ENCODE results near the gene PRDM2.

Gene PRDM2

DNA sequence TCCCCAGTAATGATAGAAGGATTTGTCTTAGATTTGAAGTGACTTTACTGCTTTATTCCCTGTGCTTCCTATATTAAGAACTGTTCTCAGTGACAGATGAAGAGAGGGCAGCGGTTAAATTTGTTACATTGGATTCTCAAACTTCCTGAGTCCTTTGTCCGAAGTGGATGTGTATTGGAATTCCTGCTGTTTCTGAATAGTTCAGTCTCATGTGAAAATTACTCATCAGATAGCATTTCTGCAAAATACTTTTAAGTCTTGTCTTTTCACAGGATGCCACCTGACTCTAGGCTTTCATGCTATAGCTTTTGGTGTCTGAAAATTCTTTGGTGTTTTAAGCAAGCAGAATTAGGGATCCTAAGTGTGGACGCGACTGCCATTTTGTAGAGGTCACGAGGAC lies 83.6 kb downstream of the PRDM2 start:
- TF ChIP-seq, protein P1, sequence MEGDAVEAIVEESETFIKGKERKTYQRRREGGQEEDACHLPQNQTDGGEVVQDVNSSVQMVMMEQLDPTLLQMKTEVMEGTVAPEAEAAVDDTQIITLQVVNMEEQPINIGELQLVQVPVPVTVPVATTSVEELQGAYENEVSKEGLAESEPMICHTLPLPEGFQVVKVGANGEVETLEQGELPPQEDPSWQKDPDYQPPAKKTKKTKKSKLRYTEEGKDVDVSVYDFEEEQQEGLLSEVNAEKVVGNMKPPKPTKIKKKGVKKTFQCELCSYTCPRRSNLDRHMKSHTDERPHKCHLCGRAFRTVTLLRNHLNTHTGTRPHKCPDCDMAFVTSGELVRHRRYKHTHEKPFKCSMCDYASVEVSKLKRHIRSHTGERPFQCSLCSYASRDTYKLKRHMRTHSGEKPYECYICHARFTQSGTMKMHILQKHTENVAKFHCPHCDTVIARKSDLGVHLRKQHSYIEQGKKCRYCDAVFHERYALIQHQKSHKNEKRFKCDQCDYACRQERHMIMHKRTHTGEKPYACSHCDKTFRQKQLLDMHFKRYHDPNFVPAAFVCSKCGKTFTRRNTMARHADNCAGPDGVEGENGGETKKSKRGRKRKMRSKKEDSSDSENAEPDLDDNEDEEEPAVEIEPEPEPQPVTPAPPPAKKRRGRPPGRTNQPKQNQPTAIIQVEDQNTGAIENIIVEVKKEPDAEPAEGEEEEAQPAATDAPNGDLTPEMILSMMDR (IDR thresholded peaks at IDR 0.05; ENCODE audit: insufficient read depth, low read length, poor library complexity, severe bottlenecking): no peak
- no peak for TF ChIP-seq EZH2phosphoT487 (conservative IDR thresholded peaks at IDR 0.05; ENCODE audit: low read length)
- Histone ChIP-seq H3K36me3 (ENCODE audit: low read length) (peaks cover 50% of the 10 kb centered on the region), H3K9ac (ENCODE audit: low read length) (no peak overlapping the region), H3K4me3 (ENCODE audit: insufficient read depth, low read length, poor library complexity, severe bottlenecking) (no peak overlapping the region), H3F3A (ENCODE audit: insufficient read depth) (no peaks in the 10 kb centered on the region; the same call in 1 of the 2 replicates), H3K27ac (ENCODE audit: low read depth, low read length) (no peak overlapping the region), H3K27me3 (ENCODE audit: low read length) (no peaks in the 10 kb centered on the region), H3K79me2 (ENCODE audit: insufficient read depth, low read length) (peaks cover 89% of the 10 kb centered on the region), H3K9me3 (ENCODE audit: insufficient read depth, low read length) (no peaks in the 10 kb centered on the region), H2AFZ (ENCODE audit: low read depth, low read length, severe bottlenecking) (no peak overlapping the region), H3K4me2 (ENCODE audit: low read depth, low read length, poor library complexity, severe bottlenecking) (no peak overlapping the region), H4K20me1 (ENCODE audit: low read depth, low read length) (peaks cover 40% of the 10 kb centered on the region; the same call in 1 of the 2 replicates), H3K9me2 (replicated peaks; ENCODE audit: insufficient read depth, low read length) (no peaks in the 10 kb centered on the region)

- Histone ChIP-seq H3K9me3 (ENCODE audit: insufficient read depth, low read length) (no peaks in the 10 kb centered on the region), H3K4me2 (ENCODE audit: low read depth, low read length, poor library complexity, severe bottlenecking) (no peak overlapping the region), H4K20me1 (ENCODE audit: low read depth, low read length) (peaks cover 40% of the 10 kb centered on the region; the same call in 1 of the 2 replicates), H3K27me3 (ENCODE audit: low read length) (no peaks in the 10 kb centered on the region), H2AFZ (ENCODE audit: low read depth, low read length, severe bottlenecking) (no peak overlapping the region), H3K36me3 (ENCODE audit: low read length) (peaks cover 41% of the 10 kb centered on the region), H3K4me3 (ENCODE audit: insufficient read depth, low read length, poor library complexity, severe bottlenecking) (no peak overlapping the region), H3F3A (ENCODE audit: insufficient read depth) (no peaks in the 10 kb centered on the region; the same call in 1 of the 2 replicates), H3K27ac (ENCODE audit: low read depth, low read length) (no peak overlapping the region), H3K9ac (ENCODE audit: low read length) (no peak overlapping the region), H3K79me2 (ENCODE audit: insufficient read depth, low read length) (peaks cover 91% of the 10 kb centered on the region), H3K9me2 (replicated peaks; ENCODE audit: insufficient read depth, low read length) (no peaks in the 10 kb centered on the region)
- TF ChIP-seq, protein P1 (IDR thresholded peaks at IDR 0.05; ENCODE audit: insufficient read depth, low read length, poor library complexity, severe bottlenecking): no peak
- no peak for TF ChIP-seq EZH2phosphoT487 (conservative IDR thresholded peaks at IDR 0.05; ENCODE audit: low read length)
Measured at GRCh38 chr1:13784971-13785370, 85.0 kb downstream of the PRDM2 start.

GRCh38 chr1:13786541-13786940 lies 86.6 kb downstream of the PRDM2 start:
- TF ChIP-seq, protein P1 (IDR thresholded peaks at IDR 0.05; ENCODE audit: insufficient read depth, low read length, poor library complexity, severe bottlenecking): no peak
- no peak for TF ChIP-seq EZH2phosphoT487 (conservative IDR thresholded peaks at IDR 0.05; ENCODE audit: low read length)
- Histone ChIP-seq H3K27me3 (ENCODE audit: low read length) (no peaks in the 10 kb centered on the region), H4K20me1 (ENCODE audit: low read depth, low read length) (peaks cover 44% of the 10 kb centered on the region; the same call in 1 of the 2 replicates), H3K27ac (ENCODE audit: low read depth, low read length) (no peak overlapping the region), H3K9me3 (ENCODE audit: insufficient read depth, low read length) (no peaks in the 10 kb centered on the region), H3K4me3 (ENCODE audit: insufficient read depth, low read length, poor library complexity, severe bottlenecking) (no peak overlapping the region), H3K9ac (ENCODE audit: low read length) (no peak overlapping the region), H3F3A (ENCODE audit: insufficient read depth) (no peaks in the 10 kb centered on the region; the same call in 1 of the 2 replicates), H2AFZ (ENCODE audit: low read depth, low read length, severe bottlenecking) (no peak overlapping the region), H3K4me2 (ENCODE audit: low read depth, low read length, poor library complexity, severe bottlenecking) (no peak overlapping the region), H3K9me2 (replicated peaks; ENCODE audit: insufficient read depth, low read length) (no peaks in the 10 kb centered on the region), H3K79me2 (ENCODE audit: insufficient read depth, low read length) (peaks cover 90% of the 10 kb centered on the region), H3K36me3 (ENCODE audit: low read length) (peaks cover 35% of the 10 kb centered on the region)

All from SU-DHL-6 (cell line).